Measurements from ENCODE around the gene GLRX. TPM values are rescaled to one million over a fixed set of nuclear protein-coding genes. Genes with fewer than 3 reads are reported as not detected.

GLRX gene
- total and polyA plus RNA-seq, 2 of the 13 experiments (the other 11 are each of a cell fraction or from before 2014, with no cell fraction given): 63.8 to 499 TPM

DNA sequence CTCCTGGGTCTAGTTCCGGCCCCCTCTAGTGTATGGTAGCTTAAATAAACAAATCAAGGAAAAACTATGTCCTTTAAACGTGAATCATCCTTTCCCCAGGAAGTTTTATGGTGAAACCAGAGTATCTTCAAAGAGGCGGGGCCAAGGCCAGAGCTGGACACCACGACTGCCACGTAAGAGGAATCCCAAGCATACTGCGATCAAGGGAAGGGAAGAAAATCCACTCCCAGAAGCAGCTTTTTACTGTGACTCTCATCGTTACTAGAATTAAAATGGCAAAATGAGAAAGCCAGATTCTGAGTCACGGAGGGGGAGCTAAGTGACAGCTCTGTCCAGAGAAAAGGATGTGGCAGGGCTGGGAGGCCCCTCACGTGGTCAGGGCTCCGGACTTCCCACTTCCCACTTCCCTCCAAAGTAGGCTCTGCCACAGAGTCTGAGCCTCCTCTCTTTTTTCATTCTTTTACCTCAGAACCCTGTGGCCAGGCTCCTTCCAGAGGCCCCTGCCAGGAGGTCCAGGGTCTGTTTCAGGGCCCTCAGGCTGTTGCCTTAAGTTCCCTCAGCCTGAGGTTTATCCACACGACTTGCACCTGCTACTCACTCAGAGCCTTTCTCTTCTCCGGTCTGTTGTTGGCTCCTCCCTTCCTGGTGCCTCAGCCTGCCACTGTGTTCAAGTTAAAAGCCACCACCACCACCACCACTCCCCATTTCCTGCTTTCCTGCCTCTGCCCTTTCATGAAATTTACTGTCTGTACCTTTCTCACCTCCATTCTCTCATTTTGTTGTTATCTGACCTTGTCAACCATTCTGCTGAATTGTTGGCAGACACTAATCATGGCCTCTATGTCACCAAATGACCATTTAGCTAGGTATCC, 1.4 kb upstream of the GLRX start:
- 1% methylated on average over 12 of the region's 12 CpGs for WGBS (ENCODE audit: low lambda C conversion rate)
- Histone ChIP-seq H3K4me1 (ENCODE audit: insufficient read depth, low read length) (peaks cover 87% of the 10 kb centered on the region), H3K4me2 (ENCODE audit: low read depth, low read length) (peak overlapping the region; percentile 94), H2AFZ (ENCODE audit: low read length) (peak overlapping the region; percentile 49), H3K4me3 (replicated peaks in 1 of 3; ENCODE audit: insufficient read depth in 1 of 3, low read depth in 2 of 3, low read length in 3 of 3) (peak overlapping the region; percentile 66 to 86 (median 81); a peak in 5 of 6 replicates), H3K27me3 (ENCODE audit: control insufficient read depth in 1 of 2, insufficient read depth in 2 of 2, low read length in 2 of 2) (no peaks in the 10 kb centered on the region; a peak in 1 of 5 replicates), H3K9me3 (ENCODE audit: low read length) (no peaks in the 10 kb centered on the region), H4K20me1 (ENCODE audit: insufficient read depth, low read length) (peaks cover 14% of the 10 kb centered on the region), H3K27ac (ENCODE audit: extremely low read length, insufficient read depth, low read length) (peak overlapping the region; percentile 89), H3K36me3 (replicated peaks in 1 of 2; ENCODE audit: control insufficient read depth in 1 of 2, insufficient read depth in 2 of 2, low read length in 2 of 2) (0 out of 5 replicates have a peak, but pooled peaks cover 0 to 1% of the 10 kb centered on the region in 2 experiments), H3K79me2 (ENCODE audit: insufficient read depth, low read length) (peaks cover 36% of the 10 kb centered on the region), H3K9ac (ENCODE audit: insufficient read depth, low read depth, low read length) (peak overlapping the region; percentile 79)
- ChIA-PET POLR2A (interaction anchor here (0.8 to 6.1 kb wide), 20 partner anchors 8 to 422 kb away, joined by 3 to 130 read pairs (median 12); partner anchors contain the start of genes ELL2, RFESD and RHOBTB3), CTCF (ENCODE audit: low intra/inter-chr PET ratio, low total read pairs) (no interaction called here)
- intact Hi-C loops (cut with micrococcal nuclease; ENCODE audit: unreplicated experiment) (loop anchor here (1.0 to 2.0 kb wide), 3 partner anchors 10 to 21 kb away; no protein-coding TSS in a partner anchor), in situ Hi-C loops (cut with HindIII; ENCODE audit: extremely low pct_ligation_motif_present, low pct_unique_long_range_greater_than_20kb) (no loop called here)
- ATAC-seq (peak; percentile 72), FAIRE-seq (peak; percentile 36), DNase-seq (ENCODE audit: low spot score) (peak; percentile 89)
- BruUV-seq (replicated peaks): TSS peak; percentile 93
- no peak for TF ChIP-seq ZNF235 (CRISPR knock-in tag; IDR thresholded peaks at IDR 0.05; ENCODE audit: borderline replicate concordance)
- no peak for TF ChIP-seq PCBP2 (optimal IDR thresholded peaks at IDR 0.05; ENCODE audit: low read depth, low read length, poor library complexity, severe bottlenecking)
- TF ChIP-seq, protein P1, sequence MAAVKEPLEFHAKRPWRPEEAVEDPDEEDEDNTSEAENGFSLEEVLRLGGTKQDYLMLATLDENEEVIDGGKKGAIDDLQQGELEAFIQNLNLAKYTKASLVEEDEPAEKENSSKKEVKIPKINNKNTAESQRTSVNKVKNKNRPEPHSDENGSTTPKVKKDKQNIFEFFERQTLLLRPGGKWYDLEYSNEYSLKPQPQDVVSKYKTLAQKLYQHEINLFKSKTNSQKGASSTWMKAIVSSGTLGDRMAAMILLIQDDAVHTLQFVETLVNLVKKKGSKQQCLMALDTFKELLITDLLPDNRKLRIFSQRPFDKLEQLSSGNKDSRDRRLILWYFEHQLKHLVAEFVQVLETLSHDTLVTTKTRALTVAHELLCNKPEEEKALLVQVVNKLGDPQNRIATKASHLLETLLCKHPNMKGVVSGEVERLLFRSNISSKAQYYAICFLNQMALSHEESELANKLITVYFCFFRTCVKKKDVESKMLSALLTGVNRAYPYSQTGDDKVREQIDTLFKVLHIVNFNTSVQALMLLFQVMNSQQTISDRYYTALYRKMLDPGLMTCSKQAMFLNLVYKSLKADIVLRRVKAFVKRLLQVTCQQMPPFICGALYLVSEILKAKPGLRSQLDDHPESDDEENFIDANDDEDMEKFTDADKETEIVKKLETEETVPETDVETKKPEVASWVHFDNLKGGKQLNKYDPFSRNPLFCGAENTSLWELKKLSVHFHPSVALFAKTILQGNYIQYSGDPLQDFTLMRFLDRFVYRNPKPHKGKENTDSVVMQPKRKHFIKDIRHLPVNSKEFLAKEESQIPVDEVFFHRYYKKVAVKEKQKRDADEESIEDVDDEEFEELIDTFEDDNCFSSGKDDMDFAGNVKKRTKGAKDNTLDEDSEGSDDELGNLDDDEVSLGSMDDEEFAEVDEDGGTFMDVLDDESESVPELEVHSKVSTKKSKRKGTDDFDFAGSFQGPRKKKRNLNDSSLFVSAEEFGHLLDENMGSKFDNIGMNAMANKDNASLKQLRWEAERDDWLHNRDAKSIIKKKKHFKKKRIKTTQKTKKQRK (IDR thresholded peaks at IDR 0.05; ENCODE audit: low read length): no peak
- peak; percentile 91 for TF ChIP-seq FOSL2 (CRISPR knock-in tag; IDR thresholded peaks at IDR 0.05)
- no peak for TF ChIP-seq ZNF33B (CRISPR knock-in tag; IDR thresholded peaks at IDR 0.05)
- TF ChIP-seq ZNF816 (CRISPR knock-in tag; IDR thresholded peaks at IDR 0.05; ENCODE audit: borderline replicate concordance): 0 out of 2 replicates have a peak, but pooled peaks have one; percentile 40
- TF ChIP-seq ZNF749 (CRISPR knock-in tag; IDR thresholded peaks at IDR 0.05; ENCODE audit: borderline replicate concordance): 0 out of 2 replicates have a peak, but pooled peaks have one; percentile 12
- TF ChIP-seq NCOA2 (CRISPR knock-in tag; IDR thresholded peaks at IDR 0.05): peak; percentile 38; the same call in 1 of the 2 replicates
- TF ChIP-seq ZNF124 (CRISPR knock-in tag; IDR thresholded peaks at IDR 0.05): 0 out of 2 replicates have a peak, but pooled peaks have one; percentile 3
- TF ChIP-seq, protein P2, sequence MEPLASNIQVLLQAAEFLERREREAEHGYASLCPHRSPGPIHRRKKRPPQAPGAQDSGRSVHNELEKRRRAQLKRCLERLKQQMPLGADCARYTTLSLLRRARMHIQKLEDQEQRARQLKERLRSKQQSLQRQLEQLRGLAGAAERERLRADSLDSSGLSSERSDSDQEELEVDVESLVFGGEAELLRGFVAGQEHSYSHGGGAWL (CRISPR knock-in tag; IDR thresholded peaks at IDR 0.05): peak; percentile 34; the same call in 1 of the 2 replicates
- TF ChIP-seq, protein P3, sequence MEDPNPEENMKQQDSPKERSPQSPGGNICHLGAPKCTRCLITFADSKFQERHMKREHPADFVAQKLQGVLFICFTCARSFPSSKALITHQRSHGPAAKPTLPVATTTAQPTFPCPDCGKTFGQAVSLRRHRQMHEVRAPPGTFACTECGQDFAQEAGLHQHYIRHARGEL (CRISPR knock-in tag; IDR thresholded peaks at IDR 0.05): no peak
- TF ChIP-seq, protein P4, sequence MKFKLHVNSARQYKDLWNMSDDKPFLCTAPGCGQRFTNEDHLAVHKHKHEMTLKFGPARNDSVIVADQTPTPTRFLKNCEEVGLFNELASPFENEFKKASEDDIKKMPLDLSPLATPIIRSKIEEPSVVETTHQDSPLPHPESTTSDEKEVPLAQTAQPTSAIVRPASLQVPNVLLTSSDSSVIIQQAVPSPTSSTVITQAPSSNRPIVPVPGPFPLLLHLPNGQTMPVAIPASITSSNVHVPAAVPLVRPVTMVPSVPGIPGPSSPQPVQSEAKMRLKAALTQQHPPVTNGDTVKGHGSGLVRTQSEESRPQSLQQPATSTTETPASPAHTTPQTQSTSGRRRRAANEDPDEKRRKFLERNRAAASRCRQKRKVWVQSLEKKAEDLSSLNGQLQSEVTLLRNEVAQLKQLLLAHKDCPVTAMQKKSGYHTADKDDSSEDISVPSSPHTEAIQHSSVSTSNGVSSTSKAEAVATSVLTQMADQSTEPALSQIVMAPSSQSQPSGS (CRISPR knock-in tag; IDR thresholded peaks at IDR 0.05): peak; percentile 43; the same call in 1 of the 2 replicates
- TF ChIP-seq, protein P5, sequence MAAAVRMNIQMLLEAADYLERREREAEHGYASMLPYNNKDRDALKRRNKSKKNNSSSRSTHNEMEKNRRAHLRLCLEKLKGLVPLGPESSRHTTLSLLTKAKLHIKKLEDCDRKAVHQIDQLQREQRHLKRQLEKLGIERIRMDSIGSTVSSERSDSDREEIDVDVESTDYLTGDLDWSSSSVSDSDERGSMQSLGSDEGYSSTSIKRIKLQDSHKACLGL (CRISPR knock-in tag; IDR thresholded peaks at IDR 0.05): no peak
- TF ChIP-seq TRIM24 (CRISPR knock-in tag; IDR thresholded peaks at IDR 0.05): no peak

Measured in HepG2 (cell line).